HEK293 (cell line): ENCODE results near the gene RIGI.

Source experiments
- CTCF ChIP-seq: fragments of 450-650 bp; formaldehyde crosslinking; IDR thresholded peaks from 2 replicates; pipeline ENCODE4 v1.5.1; 2016; ENCODE audit warnings: missing biosample characterization, missing genetic modification characterization
- FEZF1 ChIP-seq: fragments of 450-650 bp; formaldehyde crosslinking; IDR thresholded peaks from 2 replicates; pipeline ENCODE4 v1.5.1; 2016; ENCODE audit warnings: missing biosample characterization, missing genetic modification characterization
- SP2 ChIP-seq: fragments of 450-650 bp; formaldehyde crosslinking; IDR thresholded peaks from 2 replicates; pipeline ENCODE4 v1.5.1; 2016; ENCODE audit warnings: missing biosample characterization, missing genetic modification characterization
- YY1 ChIP-seq: fragments of 450-650 bp; formaldehyde crosslinking; IDR thresholded peaks from 2 replicates; pipeline ENCODE4 v1.5.1; 2018; ENCODE audit warnings: missing biosample characterization, missing genetic modification characterization
- ZNF184 ChIP-seq: fragments of 450-650 bp; IDR thresholded peaks from 2 replicates; pipeline ENCODE4 v1.5.1; 2018; ENCODE audit warnings: missing biosample characterization, mild to moderate bottlenecking, missing genetic modification characterization
- ZNF274 ChIP-seq, 2 experiments: fragments of 200-500 bp in 1 of 2; fragments of 450-650 bp in 1 of 2; sonication (Bioruptor generic) in 1 of 2; formaldehyde crosslinking in 1 of 2; IDR thresholded peaks; 2 replicates each; pipeline versions ENCODE4 v1.5.1 to v1.6.1; 2014 to 2016; ENCODE audit warnings: borderline replicate concordance in 1 of 2, inconsistent platforms in 1 of 2, low read length in 1 of 2, missing biosample characterization in 1 of 2, missing genetic modification characterization in 1 of 2
- ZNF302 ChIP-seq: fragments of 450-650 bp; formaldehyde crosslinking; IDR thresholded peaks from 2 replicates; pipeline ENCODE4 v1.5.1; 2016; ENCODE audit warnings: missing biosample characterization, missing genetic modification characterization, low read depth
- ZNF629 ChIP-seq: fragments of 450-650 bp; formaldehyde crosslinking; IDR thresholded peaks from 2 replicates; pipeline ENCODE4 v1.5.1; 2017; ENCODE audit warnings: missing biosample characterization, missing genetic modification characterization
- ZNF670 ChIP-seq: fragments of 450-650 bp; formaldehyde crosslinking; IDR thresholded peaks from 2 replicates; pipeline ENCODE4 v1.5.1; 2016; ENCODE audit warnings: missing biosample characterization, missing genetic modification characterization, low read depth
- TF ChIP-seq, protein P1 (sequence below): fragments of 450-650 bp; formaldehyde crosslinking; IDR thresholded peaks from 2 replicates; pipeline ENCODE4 v1.5.1; 2017; ENCODE audit warnings: missing biosample characterization, missing genetic modification characterization
- TF ChIP-seq, protein P2 (sequence below): fragments of 450-650 bp; formaldehyde crosslinking; IDR thresholded peaks from 2 replicates; pipeline ENCODE4 v1.5.1; 2016; ENCODE audit warnings: missing biosample characterization, missing genetic modification characterization
- TF ChIP-seq, protein P3 (sequence below): fragments of 450-650 bp; formaldehyde crosslinking; IDR thresholded peaks from 2 replicates; pipeline ENCODE4 v1.5.1; 2016; ENCODE audit warnings: missing biosample characterization, missing genetic modification characterization

GRCh38 chr9:32483343-32483742, 42.7 kb downstream of the RIGI start:
- TF ChIP-seq, protein P1, sequence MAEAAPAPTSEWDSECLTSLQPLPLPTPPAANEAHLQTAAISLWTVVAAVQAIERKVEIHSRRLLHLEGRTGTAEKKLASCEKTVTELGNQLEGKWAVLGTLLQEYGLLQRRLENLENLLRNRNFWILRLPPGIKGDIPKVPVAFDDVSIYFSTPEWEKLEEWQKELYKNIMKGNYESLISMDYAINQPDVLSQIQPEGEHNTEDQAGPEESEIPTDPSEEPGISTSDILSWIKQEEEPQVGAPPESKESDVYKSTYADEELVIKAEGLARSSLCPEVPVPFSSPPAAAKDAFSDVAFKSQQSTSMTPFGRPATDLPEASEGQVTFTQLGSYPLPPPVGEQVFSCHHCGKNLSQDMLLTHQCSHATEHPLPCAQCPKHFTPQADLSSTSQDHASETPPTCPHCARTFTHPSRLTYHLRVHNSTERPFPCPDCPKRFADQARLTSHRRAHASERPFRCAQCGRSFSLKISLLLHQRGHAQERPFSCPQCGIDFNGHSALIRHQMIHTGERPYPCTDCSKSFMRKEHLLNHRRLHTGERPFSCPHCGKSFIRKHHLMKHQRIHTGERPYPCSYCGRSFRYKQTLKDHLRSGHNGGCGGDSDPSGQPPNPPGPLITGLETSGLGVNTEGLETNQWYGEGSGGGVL (tag by site-specific recombination) = no peak
- no peak for TF ChIP-seq YY1 (tag by site-specific recombination)
- no peak for TF ChIP-seq FEZF1 (tag by site-specific recombination)
- no peak for TF ChIP-seq CTCF (tag by site-specific recombination)
- no peak for TF ChIP-seq ZNF629 (tag by site-specific recombination)
- TF ChIP-seq ZNF302 (tag by site-specific recombination) = no peak
- TF ChIP-seq ZNF670 = no peak
- TF ChIP-seq, protein P2, sequence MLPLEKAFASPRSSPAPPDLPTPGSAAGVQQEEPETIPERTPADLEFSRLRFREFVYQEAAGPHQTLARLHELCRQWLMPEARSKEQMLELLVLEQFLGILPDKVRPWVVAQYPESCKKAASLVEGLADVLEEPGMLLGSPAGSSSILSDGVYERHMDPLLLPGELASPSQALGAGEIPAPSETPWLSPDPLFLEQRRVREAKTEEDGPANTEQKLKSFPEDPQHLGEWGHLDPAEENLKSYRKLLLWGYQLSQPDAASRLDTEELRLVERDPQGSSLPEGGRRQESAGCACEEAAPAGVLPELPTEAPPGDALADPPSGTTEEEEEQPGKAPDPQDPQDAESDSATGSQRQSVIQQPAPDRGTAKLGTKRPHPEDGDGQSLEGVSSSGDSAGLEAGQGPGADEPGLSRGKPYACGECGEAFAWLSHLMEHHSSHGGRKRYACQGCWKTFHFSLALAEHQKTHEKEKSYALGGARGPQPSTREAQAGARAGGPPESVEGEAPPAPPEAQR (tag by site-specific recombination) = no peak
- TF ChIP-seq ZNF184 (tag by site-specific recombination) = no peak
- no peak for TF ChIP-seq ZNF274 (IDR thresholded peaks at IDR 0.05; ENCODE audit: low read length)
- TF ChIP-seq ZNF274 (tag by site-specific recombination; IDR thresholded peaks at IDR 0.05; ENCODE audit: borderline replicate concordance) = no peak
- no peak for TF ChIP-seq SP2 (tag by site-specific recombination)
- TF ChIP-seq, protein P3, sequence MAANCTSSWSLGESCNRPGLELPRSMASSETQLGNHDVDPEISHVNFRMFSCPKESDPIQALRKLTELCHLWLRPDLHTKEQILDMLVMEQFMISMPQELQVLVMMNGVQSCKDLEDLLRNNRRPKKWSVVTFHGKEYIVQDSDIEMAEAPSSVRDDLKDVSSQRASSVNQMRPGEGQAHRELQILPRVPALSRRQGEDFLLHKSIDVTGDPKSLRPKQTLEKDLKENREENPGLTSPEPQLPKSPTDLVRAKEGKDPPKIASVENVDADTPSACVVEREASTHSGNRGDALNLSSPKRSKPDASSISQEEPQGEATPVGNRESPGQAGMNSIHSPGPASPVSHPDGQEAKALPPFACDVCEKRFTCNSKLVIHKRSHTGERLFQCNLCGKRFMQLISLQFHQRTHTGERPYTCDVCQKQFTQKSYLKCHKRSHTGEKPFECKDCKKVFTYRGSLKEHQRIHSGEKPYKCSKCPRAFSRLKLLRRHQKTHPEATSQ (tag by site-specific recombination) = no peak
